ENCODE data around the gene PTPN5. TPM values are rescaled to one million over a fixed set of nuclear protein-coding genes. Genes with fewer than 3 reads are reported as not detected.

PTPN5 gene
- polyA plus RNA-seq, 3 donors = not detected

DNA sequence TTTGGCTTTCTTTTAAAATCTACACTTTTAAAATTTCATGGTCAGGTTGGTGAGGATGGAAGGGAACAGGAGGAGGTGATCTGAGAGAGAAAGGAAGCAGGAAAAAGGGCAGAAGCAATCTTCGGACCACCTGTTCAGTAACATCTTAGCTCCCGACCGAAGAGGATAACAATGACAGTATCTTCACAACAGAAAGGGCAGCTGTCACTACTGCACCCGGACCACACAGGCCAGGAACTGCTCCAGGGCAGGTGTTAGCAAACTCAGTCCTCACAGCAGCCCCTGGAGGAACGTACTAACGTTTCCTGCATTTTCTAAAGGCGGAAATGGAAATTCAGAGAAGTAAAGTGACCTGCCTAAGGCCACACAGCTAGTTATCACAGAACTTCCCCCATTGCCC is 16.8 kb downstream of the PTPN5 start:
- Mint-ChIP-seq H3K4me1 (no peaks in the 10 kb centered on the region), H3K9me3 (peaks cover 0 to 3% (median 0%) of the 10 kb centered on the region in 7 donors), H3K4me3 (no peak overlapping the region), H3K27ac (no peak overlapping the region), H3K36me3 (no peaks in the 10 kb centered on the region), H3K27me3 (ENCODE audit: low read depth in 3 of 3) (peaks cover 0 to 4% (median 3%) of the 10 kb centered on the region in 3 donors)
- H3K4me1 ChIP-seq (ENCODE audit: control insufficient read depth in 1 of 2, insufficient read depth in 2 of 2, low read length in 2 of 2) = no peaks in the 10 kb centered on the region
- H3K27ac ChIP-seq (ENCODE audit: low read depth in 1 of 2, low read length in 2 of 2) = no peak overlapping the region
- H3K4me3 ChIP-seq (replicated peaks in 1 of 3; ENCODE audit: low read depth in 2 of 3, low read length in 3 of 3) = no peak overlapping the region
- H3K4me2 ChIP-seq (replicated peaks; ENCODE audit: extremely low read depth, low read length, poor library complexity, severe bottlenecking) = no peak overlapping the region
- no peak overlapping the region for H3K9ac ChIP-seq (ENCODE audit: insufficient read depth, low read length, poor library complexity, severe bottlenecking)
- H2AFZ ChIP-seq (ENCODE audit: insufficient read depth, low read depth, low read length, poor library complexity, severe bottlenecking) = no peak overlapping the region
- H3K27me3 ChIP-seq (ENCODE audit: control insufficient read depth in 2 of 2, insufficient read depth in 2 of 2, low read length in 2 of 2) = no peaks in the 10 kb centered on the region
- H3K36me3 ChIP-seq (replicated peaks in 1 of 2; ENCODE audit: control insufficient read depth in 1 of 2, insufficient read depth in 2 of 2, low read length in 2 of 2) = no peaks in the 10 kb centered on the region
- no peaks in the 10 kb centered on the region for H3K9me3 ChIP-seq (replicated peaks in 1 of 2; ENCODE audit: control insufficient read depth in 1 of 2, insufficient read depth in 1 of 2, low read length in 2 of 2)
- no peaks in the 10 kb centered on the region for H3K79me2 ChIP-seq (ENCODE audit: insufficient read depth, low read length)
- H4K20me1 ChIP-seq (ENCODE audit: insufficient read depth, low read length) = no peaks in the 10 kb centered on the region
- no peak for DNase-seq
- TF ChIP-seq CTCF (IDR thresholded peaks at IDR 0.05) = no peak
- intact Hi-C loops (cut with micrococcal nuclease) = loop anchor here in 1 of 2 donors (10.0 kb wide), 1 partner anchor 1210 kb away; no protein-coding TSS in a partner anchor
- 86% methylated on average over 4 of the region's 7 CpGs for WGBS (ENCODE audit: insufficient coverage)

- Histone ChIP-seq H3K4me1 (ENCODE audit: control insufficient read depth in 1 of 2, insufficient read depth in 2 of 2, low read length in 2 of 2) (peaks cover 3 to 4% of the 10 kb centered on the region in 2 donors), H3K27ac (ENCODE audit: low read depth in 1 of 2, low read length in 2 of 2) (no peak overlapping the region), H2AFZ (ENCODE audit: insufficient read depth, low read depth, low read length, poor library complexity, severe bottlenecking) (no peak overlapping the region), H3K4me2 (replicated peaks; ENCODE audit: extremely low read depth, low read length, poor library complexity, severe bottlenecking) (no peak overlapping the region), H3K9ac (ENCODE audit: insufficient read depth, low read length, poor library complexity, severe bottlenecking) (no peak overlapping the region), H3K9me3 (replicated peaks in 1 of 2; ENCODE audit: control insufficient read depth in 1 of 2, insufficient read depth in 1 of 2, low read length in 2 of 2) (no peaks in the 10 kb centered on the region), H3K36me3 (replicated peaks in 1 of 2; ENCODE audit: control insufficient read depth in 1 of 2, insufficient read depth in 2 of 2, low read length in 2 of 2) (no peaks in the 10 kb centered on the region), H3K27me3 (ENCODE audit: control insufficient read depth in 2 of 2, insufficient read depth in 2 of 2, low read length in 2 of 2) (no peaks in the 10 kb centered on the region), H3K4me3 (replicated peaks in 1 of 3; ENCODE audit: low read depth in 2 of 3, low read length in 3 of 3) (no peak overlapping the region), H3K79me2 (ENCODE audit: insufficient read depth, low read length) (no peaks in the 10 kb centered on the region), H4K20me1 (ENCODE audit: insufficient read depth, low read length) (no peaks in the 10 kb centered on the region)
- DNase-seq = no peak
- Mint-ChIP-seq H3K9me3 (peaks cover 0 to 3% (median 0%) of the 10 kb centered on the region in 7 donors), H3K4me3 (peak overlapping the region in 1 of 2 donors; percentile 18), H3K4me1 (peaks cover 5% of the 10 kb centered on the region), H3K36me3 (no peaks in the 10 kb centered on the region), H3K27me3 (ENCODE audit: low read depth in 3 of 3) (peaks cover 0 to 3% (median 3%) of the 10 kb centered on the region in 3 donors), H3K27ac (no peak overlapping the region)
- WGBS (ENCODE audit: insufficient coverage) = 87% methylated on average over 3 of the region's 3 CpGs
- TF ChIP-seq CTCF (IDR thresholded peaks at IDR 0.05) = no peak
- intact Hi-C loops (cut with micrococcal nuclease) = loop anchor here in 1 of 2 donors (10.0 kb wide), 1 partner anchor 1209 kb away; no protein-coding TSS in a partner anchor
Observed at GRCh38 chr11:18773681-18774080, 17.9 kb downstream of the PTPN5 start.
